HCT116 (cell line): ENCODE results near the gene NRAP.

Source experiments
- TF ChIP-seq, protein P1 (sequence below), 3 experiments: fragments of 200-600 bp in 1 of 3; sonication (generic) in 1 of 3; IDR thresholded peaks in 2 of 3; conservative IDR thresholded peaks in 1 of 3; 2 replicates each; pipeline ENCODE4 v1.5.1; 2012 to 2017; ENCODE audit warnings: low read depth in 2 of 3, low read length in 2 of 3, antibody characterized with exemption in 1 of 3, borderline replicate concordance in 1 of 3, control low read depth in 1 of 3, mild to moderate bottlenecking in 1 of 3, mixed read lengths in 1 of 3, mixed run types in 1 of 3, moderate library complexity in 1 of 3; ENCODE audit not compliant: insufficient read depth in 1 of 3
- TF ChIP-seq, protein P2 (sequence below): IDR thresholded peaks from 2 replicates; pipeline ENCODE4 v1.6.1; 2012

DNA sequence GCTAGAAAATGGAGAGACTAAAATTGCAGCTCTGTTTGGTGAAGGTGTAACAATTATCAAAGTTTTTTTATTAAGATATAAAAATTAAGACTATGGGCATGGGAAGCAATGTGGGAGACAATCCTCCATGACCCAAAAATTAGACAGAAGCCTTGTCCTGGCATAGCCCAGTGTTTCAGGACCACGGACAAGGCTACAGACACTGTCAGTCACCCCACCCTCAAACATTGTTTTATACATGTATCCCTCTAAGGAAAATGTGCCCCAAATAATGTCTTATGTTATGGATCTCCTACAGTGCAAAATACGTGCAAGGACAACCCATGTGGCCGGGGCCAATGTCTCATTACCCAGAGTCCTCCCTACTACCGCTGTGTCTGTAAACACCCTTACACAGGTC is 87.0 kb downstream of the NRAP start:
- TF ChIP-seq, protein P1, sequence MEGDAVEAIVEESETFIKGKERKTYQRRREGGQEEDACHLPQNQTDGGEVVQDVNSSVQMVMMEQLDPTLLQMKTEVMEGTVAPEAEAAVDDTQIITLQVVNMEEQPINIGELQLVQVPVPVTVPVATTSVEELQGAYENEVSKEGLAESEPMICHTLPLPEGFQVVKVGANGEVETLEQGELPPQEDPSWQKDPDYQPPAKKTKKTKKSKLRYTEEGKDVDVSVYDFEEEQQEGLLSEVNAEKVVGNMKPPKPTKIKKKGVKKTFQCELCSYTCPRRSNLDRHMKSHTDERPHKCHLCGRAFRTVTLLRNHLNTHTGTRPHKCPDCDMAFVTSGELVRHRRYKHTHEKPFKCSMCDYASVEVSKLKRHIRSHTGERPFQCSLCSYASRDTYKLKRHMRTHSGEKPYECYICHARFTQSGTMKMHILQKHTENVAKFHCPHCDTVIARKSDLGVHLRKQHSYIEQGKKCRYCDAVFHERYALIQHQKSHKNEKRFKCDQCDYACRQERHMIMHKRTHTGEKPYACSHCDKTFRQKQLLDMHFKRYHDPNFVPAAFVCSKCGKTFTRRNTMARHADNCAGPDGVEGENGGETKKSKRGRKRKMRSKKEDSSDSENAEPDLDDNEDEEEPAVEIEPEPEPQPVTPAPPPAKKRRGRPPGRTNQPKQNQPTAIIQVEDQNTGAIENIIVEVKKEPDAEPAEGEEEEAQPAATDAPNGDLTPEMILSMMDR (IDR thresholded peaks at IDR 0.05 in 2 of 3, conservative IDR thresholded peaks at IDR 0.05 in 1 of 3; ENCODE audit: borderline replicate concordance in 1 of 3, insufficient read depth in 1 of 3, low read depth in 2 of 3, low read length in 2 of 3) = no peak
- TF ChIP-seq, protein P2, sequence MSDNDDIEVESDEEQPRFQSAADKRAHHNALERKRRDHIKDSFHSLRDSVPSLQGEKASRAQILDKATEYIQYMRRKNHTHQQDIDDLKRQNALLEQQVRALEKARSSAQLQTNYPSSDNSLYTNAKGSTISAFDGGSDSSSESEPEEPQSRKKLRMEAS = no peak
